Keratinocyte (primary cell): Measurements from ENCODE around the gene LRRD1. TPM values are rescaled to one million over a fixed set of nuclear protein-coding genes. Genes with fewer than 3 reads are reported as not detected.

Experiments used
- DNase-seq: peaks from one replicate; pipeline ENCODE4 v3.0.0-alpha.2; 2011; ENCODE audit warnings: low read depth, missing footprints, low spot score
- FAIRE-seq: peaks from 2 replicates; lab custom pipeline; 2011; peaks lifted over from hg19 to GRCh38; lab: Jason Lieb, UNC
- H2AFZ ChIP-seq: 2 replicates; pipeline ENCODE4 v1.6.0; 2012; ENCODE audit warnings: low read length, control low read depth, inconsistent platforms; ENCODE audit not compliant: control insufficient read depth
- H3K27ac ChIP-seq: 2 replicates; pipeline ENCODE4 v1.5.1; 2011; ENCODE audit warnings: low read length; ENCODE audit not compliant: control insufficient read depth, insufficient read depth
- H3K27me3 ChIP-seq: 3 replicates; pipeline ENCODE4 v1.6.0; 2011; ENCODE audit warnings: low read length; ENCODE audit not compliant: control insufficient read depth, insufficient read depth; ENCODE audit errors: extremely low read depth
- H3K36me3 ChIP-seq, 2 experiments: 2 replicates in 1 of 2; 3 replicates in 1 of 2; pipeline ENCODE4 v1.5.1; 2011; ENCODE audit warnings: low read length in 2 of 2, mild to moderate bottlenecking in 1 of 2; ENCODE audit not compliant: control insufficient read depth in 2 of 2, insufficient read depth in 2 of 2; ENCODE audit errors: extremely low read depth in 1 of 2
- H3K4me1 ChIP-seq: 3 replicates; pipeline ENCODE4 v1.5.1; 2011; ENCODE audit warnings: low read length; ENCODE audit not compliant: control insufficient read depth, insufficient read depth; ENCODE audit errors: extremely low read depth
- H3K4me2 ChIP-seq: 3 replicates; pipeline ENCODE4 v1.6.0; 2011; ENCODE audit warnings: low read depth, low read length; ENCODE audit not compliant: control insufficient read depth, insufficient read depth; ENCODE audit errors: extremely low read depth
- H3K4me3 ChIP-seq, 3 experiments: fragments of 200-600 bp in 1 of 3; sonication (generic) in 1 of 3; 2 replicates in 2 of 3; 3 replicates in 1 of 3; pipeline ENCODE4 v1.5.1; 2011 to 2016; ENCODE audit warnings: low read length in 3 of 3, mild to moderate bottlenecking in 3 of 3, control low read depth in 2 of 3, inconsistent platforms in 1 of 3, low read depth in 1 of 3, mixed read lengths in 1 of 3, mixed run types in 1 of 3, moderate library complexity in 1 of 3; ENCODE audit not compliant: control insufficient read depth in 2 of 3, insufficient read depth in 2 of 3; ENCODE audit errors: extremely low read depth in 1 of 3
- H3K79me2 ChIP-seq: 2 replicates; pipeline ENCODE4 v1.6.0; 2012; ENCODE audit warnings: low read length; ENCODE audit not compliant: control insufficient read depth, insufficient read depth
- H3K9ac ChIP-seq: 3 replicates; pipeline ENCODE4 v1.6.0; 2011; ENCODE audit warnings: low read length; ENCODE audit not compliant: control insufficient read depth, insufficient read depth; ENCODE audit errors: extremely low read depth
- H3K9me1 ChIP-seq: 3 replicates; pipeline ENCODE4 v1.6.0; 2011; ENCODE audit warnings: low read length; ENCODE audit not compliant: control insufficient read depth, insufficient read depth; ENCODE audit errors: extremely low read depth
- H3K9me3 ChIP-seq: 2 replicates; pipeline ENCODE4 v1.5.1; 2012; ENCODE audit warnings: low read depth, low read length; ENCODE audit not compliant: control insufficient read depth
- H4K20me1 ChIP-seq: 3 replicates; pipeline ENCODE4 v1.6.0; 2011; ENCODE audit warnings: low read length; ENCODE audit not compliant: control insufficient read depth, insufficient read depth; ENCODE audit errors: extremely low read depth
- CTCF ChIP-seq, 3 experiments: IDR thresholded peaks in 1 of 3; conservative IDR thresholded peaks in 1 of 3; optimal IDR thresholded peaks in 1 of 3; 2 replicates in 2 of 3; 3 replicates in 1 of 3; pipeline versions ENCODE3 to v1.5.1; 2011; ENCODE audit warnings: low read length in 3 of 3, mild to moderate bottlenecking in 3 of 3, moderate library complexity in 2 of 3, control low read depth in 1 of 3, inconsistent platforms in 1 of 3; ENCODE audit not compliant: insufficient read depth in 2 of 3; ENCODE audit errors: extremely low read depth in 1 of 3
- EZH2 ChIP-seq: IDR thresholded peaks from one replicate; pipeline ENCODE4 v1.6.1; 2012; ENCODE audit warnings: inconsistent platforms, mild to moderate bottlenecking, low read length, moderate library complexity
- dilution Hi-C: fragments of 300-500 bp; cut with MboI; formaldehyde crosslinking; loops from one replicate; pipeline ENCODE4 v1.7.0; 2020; ENCODE audit warnings: low sequenced_read_pairs; ENCODE audit not compliant: extremely low pct_ligation_motif_present
- polyA plus RNA-seq, 5 experiments: library from polyadenylated mRNA; depleted of rRNA in 3 of 5; stranded (reverse) in 3 of 5; stranded (forward) in 1 of 5; unstranded in 1 of 5; fragments of >200 nt; gene quantifications; 1 replicate in 1 of 5; 2 replicates in 3 of 5; 3 replicates in 1 of 5; pipeline versions ENCODE4 v1.2.1 to v1.2.3, GENCODE V29; 2011 to 2012; ENCODE audit warnings: missing spikeins in 2 of 5, low read depth in 1 of 5, low replicate concordance in 1 of 5

The LRRD1 gene
- polyA plus RNA-seq, 1 donor (not counting 4 experiments of a cell fraction or from before 2014, with no cell fraction given), result 0.04 TPM

GRCh38 chr7:92133737-92134270, 45.1 kb downstream of the LRRD1 start:
- Histone ChIP-seq H3K79me2 (peaks cover 54% of the 10 kb centered on the region), H3K27ac (peak overlapping the region; percentile 98), H3K27me3 (no peaks in the 10 kb centered on the region), H3K9me1 (no peaks in the 10 kb centered on the region), H3K4me1 (peaks cover 11% of the 10 kb centered on the region), H3K36me3 (peaks cover 9% of the 10 kb centered on the region in 2 experiments), H3K9ac (peak overlapping the region; percentile 97), H3K4me2 (peak overlapping the region; percentile 93), H3K4me3 (peak overlapping the region; percentile 89 to 96 (median 89)), H3K9me3 (no peaks in the 10 kb centered on the region), H2AFZ (peak overlapping the region; percentile 97), H4K20me1 (peaks cover 11% of the 10 kb centered on the region)
- TF ChIP-seq EZH2 (no peak), CTCF (optimal IDR thresholded peaks at IDR 0.05 in 1 of 3, IDR thresholded peaks at IDR 0.05 in 1 of 3, conservative IDR thresholded peaks at IDR 0.05 in 1 of 3; ENCODE audit: extremely low read depth in 1 of 3, insufficient read depth in 2 of 3, low read length in 3 of 3) (peak; percentile 66 to 83 (median 80))
- FAIRE-seq (no peak), DNase-seq (no peak)
- dilution Hi-C loops, result no loop called here

- Histone ChIP-seq H3K27ac (peak overlapping the region; percentile 98), H3K36me3 (peaks cover 9 to 13% of the 10 kb centered on the region in 2 experiments), H3K9me3 (no peaks in the 10 kb centered on the region), H3K4me3 (peak overlapping the region; percentile 89 to 96 (median 89)), H3K4me2 (peak overlapping the region; percentile 93), H2AFZ (no peak overlapping the region), H3K79me2 (peaks cover 60% of the 10 kb centered on the region), H3K9ac (peak overlapping the region; percentile 97), H3K27me3 (no peaks in the 10 kb centered on the region), H3K4me1 (peaks cover 11% of the 10 kb centered on the region), H3K9me1 (no peaks in the 10 kb centered on the region), H4K20me1 (peaks cover 11% of the 10 kb centered on the region)
- TF ChIP-seq EZH2 (no peak), CTCF (optimal IDR thresholded peaks at IDR 0.05 in 1 of 3, IDR thresholded peaks at IDR 0.05 in 1 of 3, conservative IDR thresholded peaks at IDR 0.05 in 1 of 3; ENCODE audit: extremely low read depth in 1 of 3, insufficient read depth in 2 of 3, low read length in 3 of 3) (no peak)
- no peak for FAIRE-seq
- no peak for DNase-seq
- dilution Hi-C loops, result no loop called here
Observed at GRCh38 chr7:92133133-92133736, 45.7 kb downstream of the LRRD1 start.
